Neural progenitor cell (in vitro differentiated cells): ENCODE measurements around the gene IFNGR2.

Experiments
- CTCF ChIP-seq: fragments of 200-600 bp; sonication (generic); IDR thresholded peaks from 2 replicates; pipeline ENCODE4 v1.5.1; 2017; ENCODE audit warnings: antibody characterized with exemption, mild to moderate bottlenecking
- EZH2 ChIP-seq: fragments of 200-600 bp; sonication (generic); IDR thresholded peaks from 2 replicates; pipeline ENCODE4 v1.6.1; 2017; ENCODE audit warnings: antibody characterized with exemption, mild to moderate bottlenecking, moderate library complexity

- TF ChIP-seq CTCF (no peak), EZH2 (no peak)
Measured at GRCh38 chr21:33369586-33369985, 33.6 kb upstream of the IFNGR2 start.
